H9 (cell line): Measurements from ENCODE around the gene SPRED3. TPM values are rescaled to one million over a fixed set of nuclear protein-coding genes. Genes with fewer than 3 reads are reported as not detected.

Source experiments
- DNase-seq: peaks from one replicate; pipeline ENCODE4 v3.0.0-alpha.2; 2017
- H2AFZ ChIP-seq: one replicate; pipeline ENCODE4 v1.6.1; 2013; ENCODE audit warnings: mild to moderate bottlenecking, low read length, control low read depth, moderate library complexity
- H2AK5ac ChIP-seq: 2 replicates; pipeline ENCODE4 v1.6.1; 2013; ENCODE audit warnings: low read length, control low read depth, mixed read lengths; ENCODE audit not compliant: insufficient read length
- H2BK120ac ChIP-seq: one replicate; pipeline ENCODE4 v1.6.1; 2013; ENCODE audit warnings: low read depth, mild to moderate bottlenecking, low read length, control low read depth, inconsistent platforms; ENCODE audit not compliant: poor library complexity, severe bottlenecking
- H2BK12ac ChIP-seq: 2 replicates; pipeline ENCODE4 v1.6.1; 2013; ENCODE audit warnings: low read length, control low read depth, mixed read lengths, low read depth; ENCODE audit not compliant: insufficient read length
- H2BK15ac ChIP-seq: 2 replicates; pipeline ENCODE4 v1.6.1; 2013; ENCODE audit warnings: low read depth, low read length, control low read depth
- H2BK20ac ChIP-seq: one replicate; pipeline ENCODE4 v1.6.1; 2013; ENCODE audit warnings: low read depth, mild to moderate bottlenecking, low read length, control low read depth, inconsistent platforms; ENCODE audit not compliant: poor library complexity, severe bottlenecking
- H2BK5ac ChIP-seq: 2 replicates; pipeline ENCODE4 v1.6.1; 2013; ENCODE audit warnings: low read length, control low read depth, mixed read lengths; ENCODE audit not compliant: insufficient read length
- H3K14ac ChIP-seq: 2 replicates; pipeline ENCODE4 v1.6.1; 2013; ENCODE audit warnings: low read length, control low read depth; ENCODE audit not compliant: insufficient read depth
- H3K18ac ChIP-seq: 2 replicates; pipeline ENCODE4 v1.6.1; 2013; ENCODE audit warnings: low read depth, mild to moderate bottlenecking, mixed read lengths, low read length, control low read depth; ENCODE audit not compliant: insufficient read length
- H3K23ac ChIP-seq: 2 replicates; pipeline ENCODE4 v1.6.1; 2013; ENCODE audit warnings: low read length, control low read depth, mixed read lengths, low read depth; ENCODE audit not compliant: insufficient read length
- H3K23me2 ChIP-seq: 2 replicates; pipeline ENCODE4 v1.6.1; 2013; ENCODE audit warnings: low read depth, mild to moderate bottlenecking, mixed read lengths, low read length, control low read depth; ENCODE audit not compliant: insufficient read length, poor library complexity, severe bottlenecking
- H3K27ac ChIP-seq: 2 replicates; pipeline ENCODE4 v1.5.1; 2013; ENCODE audit warnings: low read length, control low read depth, mixed read lengths, low read depth; ENCODE audit not compliant: insufficient read length
- H3K27me3 ChIP-seq: 2 replicates; pipeline ENCODE4 v1.6.1; 2013; ENCODE audit warnings: low read length, control low read depth, inconsistent platforms; ENCODE audit not compliant: insufficient read depth
- H3K4ac ChIP-seq: 2 replicates; pipeline ENCODE4 v1.6.1; 2013; ENCODE audit warnings: low read depth, mild to moderate bottlenecking, control low read depth, inconsistent platforms, low read length, moderate library complexity
- H3K4me1 ChIP-seq: 2 replicates; pipeline ENCODE4 v1.6.1; 2013; ENCODE audit warnings: low read length, control low read depth, inconsistent platforms; ENCODE audit not compliant: insufficient read depth
- H3K4me2 ChIP-seq: 2 replicates; pipeline ENCODE4 v1.6.1; 2013; ENCODE audit warnings: low read length, control low read depth, mixed read lengths; ENCODE audit not compliant: insufficient read length, insufficient read depth
- H3K56ac ChIP-seq: 2 replicates; pipeline ENCODE4 v1.6.1; 2013; ENCODE audit warnings: low read depth, mild to moderate bottlenecking, mixed read lengths, low read length, control low read depth; ENCODE audit not compliant: insufficient read length
- H3K79me1 ChIP-seq: 2 replicates; pipeline ENCODE4 v1.6.1; 2013; ENCODE audit warnings: low read depth, mild to moderate bottlenecking, moderate library complexity, low read length, control low read depth, inconsistent platforms; ENCODE audit not compliant: insufficient read depth, poor library complexity, severe bottlenecking
- H3K79me2 ChIP-seq: 2 replicates; pipeline ENCODE4 v1.6.1; 2013; ENCODE audit warnings: low read length, control low read depth, inconsistent platforms; ENCODE audit not compliant: insufficient read depth
- H3K9ac ChIP-seq: 2 replicates; pipeline ENCODE4 v1.6.1; 2013; ENCODE audit warnings: low read length, control low read depth, mixed read lengths; ENCODE audit not compliant: insufficient read length; ENCODE audit errors: extremely low read depth
- H3K9me3 ChIP-seq: one replicate; pipeline ENCODE4 v1.6.1; 2013; ENCODE audit warnings: low read depth, low read length, inconsistent platforms; ENCODE audit not compliant: control insufficient read depth
- H3T11ph ChIP-seq: one replicate; pipeline ENCODE4 v1.6.1; 2013; ENCODE audit warnings: mild to moderate bottlenecking, low read length, control low read depth, inconsistent platforms
- H4K20me1 ChIP-seq: one replicate; pipeline ENCODE4 v1.6.1; 2013; ENCODE audit not compliant: control insufficient read depth, insufficient read length, insufficient read depth
- H4K5ac ChIP-seq: 2 replicates; pipeline ENCODE4 v1.6.1; 2013; ENCODE audit warnings: low read depth, mild to moderate bottlenecking, mixed read lengths, low read length, control low read depth; ENCODE audit not compliant: insufficient read length
- H4K8ac ChIP-seq: replicated peaks from 2 replicates; pipeline ENCODE4 v1.6.1; 2013; ENCODE audit warnings: low read length, control low read depth, mixed read lengths, low read depth; ENCODE audit not compliant: insufficient read length
- H4K91ac ChIP-seq: 2 replicates; pipeline ENCODE4 v1.6.1; 2013; ENCODE audit warnings: low read depth, mild to moderate bottlenecking, moderate library complexity, mixed read lengths, low read length, control low read depth; ENCODE audit not compliant: insufficient read length
- H3K27ac Mint-ChIP-seq, 3 experiments: 2 replicates in 2 of 3; 3 replicates in 1 of 3; pipeline ENCODE4 v1.8.0; 2020 to 2021; ENCODE audit warnings: mixed read lengths in 3 of 3, mild to moderate bottlenecking in 1 of 3, moderate library complexity in 1 of 3
- H3K27me3 Mint-ChIP-seq: 2 replicates; pipeline ENCODE4 v1.8.0; 2021; ENCODE audit warnings: low read depth, mild to moderate bottlenecking, moderate library complexity, mixed read lengths
- H3K36me3 Mint-ChIP-seq, 3 experiments: 2 replicates in 2 of 3; 3 replicates in 1 of 3; pipeline ENCODE4 v1.8.0; 2020 to 2021; ENCODE audit warnings: low read depth in 3 of 3, mixed read lengths in 3 of 3; ENCODE audit not compliant: insufficient read depth in 1 of 3
- H3K4me1 Mint-ChIP-seq, 2 experiments: 2 replicates each; pipeline ENCODE4 v1.8.0; 2020; ENCODE audit warnings: mixed read lengths in 2 of 2
- H3K4me3 Mint-ChIP-seq, 2 experiments: 2 replicates in 1 of 2; 3 replicates in 1 of 2; pipeline ENCODE4 v1.8.0; 2020 to 2021; ENCODE audit warnings: mild to moderate bottlenecking in 2 of 2, mixed read lengths in 2 of 2, moderate library complexity in 1 of 2
- H3K9me3 Mint-ChIP-seq, 2 experiments: 2 replicates in 1 of 2; 3 replicates in 1 of 2; pipeline ENCODE4 v1.8.0; 2020; ENCODE audit warnings: mild to moderate bottlenecking in 2 of 2, mixed read lengths in 2 of 2, moderate library complexity in 1 of 2
- WGBS: extraction: QIAGEN DNeasy Blood & Tissue Kit; methylation state at CpG from one replicate; pipeline ENCODE4 v1.1.7; 2013; ENCODE audit warnings: missing lambda C conversion rate, low lambda C conversion rate, mixed read lengths; ENCODE audit not compliant: insufficient read length; ENCODE audit errors: extremely low coverage; 5-methylcytosine and 5-hydroxymethylcytosine counted together
- total RNA-seq: library from RNA; stranded (reverse); gene quantifications from 2 replicates; pipeline ENCODE4 v1.2.1, GENCODE V29; 2021
- TF ChIP-seq, protein P1 (sequence below): fragments of 200-600 bp; sonication (generic); conservative IDR thresholded peaks from 3 replicates; pipeline ENCODE4 v1.8.0; 2021; ENCODE audit warnings: antibody characterized with exemption, mild to moderate bottlenecking

SPRED3 gene
- total RNA-seq, 1 experiment from 2014 or later: 16.4 TPM

DNA sequence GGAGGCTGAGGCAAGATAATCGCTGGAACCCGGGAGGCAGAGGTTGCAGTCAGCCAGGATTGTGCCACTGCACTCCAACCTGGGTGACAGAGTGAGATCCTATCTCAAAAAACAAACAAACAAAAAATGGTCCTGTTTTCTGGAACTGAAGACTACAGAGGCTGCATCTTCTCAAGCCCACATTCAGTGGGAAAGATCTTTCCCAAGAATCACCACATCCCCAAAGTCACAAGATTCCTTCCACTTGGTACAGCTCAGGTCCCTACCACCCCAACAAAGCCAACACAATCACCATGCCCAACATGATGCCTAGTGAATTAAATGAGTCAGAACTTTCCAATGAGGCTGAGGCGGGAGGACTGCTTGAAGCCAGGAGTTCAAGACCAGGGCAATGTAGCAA lies 37.6 kb upstream of the SPRED3 start:
- Histone ChIP-seq H2BK15ac (no peak overlapping the region), H3K27me3 (no peaks in the 10 kb centered on the region), H2BK20ac (no peak overlapping the region), H3K4me1 (no peaks in the 10 kb centered on the region), H2BK5ac (no peak overlapping the region), H4K5ac (no peak overlapping the region), H3K79me1 (no peaks in the 10 kb centered on the region), H3T11ph (no peak overlapping the region), H3K4ac (no peak overlapping the region), H3K18ac (no peak overlapping the region), H3K56ac (no peak overlapping the region), H3K14ac (no peak overlapping the region), H4K20me1 (no peaks in the 10 kb centered on the region), H3K79me2 (no peaks in the 10 kb centered on the region), H2AK5ac (no peak overlapping the region), H2AFZ (no peak overlapping the region), H3K9ac (no peak overlapping the region), H4K91ac (no peak overlapping the region), H3K9me3 (no peaks in the 10 kb centered on the region), H3K23ac (no peak overlapping the region), H4K8ac (no peak overlapping the region), H3K27ac (no peak overlapping the region), H2BK120ac (no peak overlapping the region), H3K23me2 (no peaks in the 10 kb centered on the region), H3K4me2 (no peak overlapping the region), H2BK12ac (no peak overlapping the region)
- peaks cover 28% of the 10 kb centered on the region for H3K27me3 Mint-ChIP-seq
- no peaks in the 10 kb centered on the region for H3K9me3 Mint-ChIP-seq
- 0 out of 7 replicates have a peak overlapping the region, but pooled peaks of 1 of the 3 experiments have one; percentile 35 for H3K27ac Mint-ChIP-seq
- DNase-seq: no peak
- TF ChIP-seq, protein P1, sequence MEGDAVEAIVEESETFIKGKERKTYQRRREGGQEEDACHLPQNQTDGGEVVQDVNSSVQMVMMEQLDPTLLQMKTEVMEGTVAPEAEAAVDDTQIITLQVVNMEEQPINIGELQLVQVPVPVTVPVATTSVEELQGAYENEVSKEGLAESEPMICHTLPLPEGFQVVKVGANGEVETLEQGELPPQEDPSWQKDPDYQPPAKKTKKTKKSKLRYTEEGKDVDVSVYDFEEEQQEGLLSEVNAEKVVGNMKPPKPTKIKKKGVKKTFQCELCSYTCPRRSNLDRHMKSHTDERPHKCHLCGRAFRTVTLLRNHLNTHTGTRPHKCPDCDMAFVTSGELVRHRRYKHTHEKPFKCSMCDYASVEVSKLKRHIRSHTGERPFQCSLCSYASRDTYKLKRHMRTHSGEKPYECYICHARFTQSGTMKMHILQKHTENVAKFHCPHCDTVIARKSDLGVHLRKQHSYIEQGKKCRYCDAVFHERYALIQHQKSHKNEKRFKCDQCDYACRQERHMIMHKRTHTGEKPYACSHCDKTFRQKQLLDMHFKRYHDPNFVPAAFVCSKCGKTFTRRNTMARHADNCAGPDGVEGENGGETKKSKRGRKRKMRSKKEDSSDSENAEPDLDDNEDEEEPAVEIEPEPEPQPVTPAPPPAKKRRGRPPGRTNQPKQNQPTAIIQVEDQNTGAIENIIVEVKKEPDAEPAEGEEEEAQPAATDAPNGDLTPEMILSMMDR: no peak
- H3K36me3 Mint-ChIP-seq: no peaks in the 10 kb centered on the region
- H3K4me1 Mint-ChIP-seq: peaks cover 0 to 5% of the 10 kb centered on the region in 2 experiments; a peak in 1 of 4 replicates
- H3K4me3 Mint-ChIP-seq: peak overlapping the region in 1 of 2 experiments; percentile 6; a peak in 1 of 5 replicates
- WGBS: no CpG with 5 or more reads among the region's 3 CpGs
